KMS-11 (cell line): ENCODE measurements around the gene AKAP13.

Source experiments
- H2AFZ ChIP-seq: fragments of 200-600 bp; sonication (generic); 2 replicates; pipeline ENCODE4 v1.6.1; 2016; ENCODE audit warnings: antibody characterized with exemption, mixed run types, low read depth
- H3K27ac ChIP-seq: fragments of 200-600 bp; sonication (generic); 2 replicates; pipeline ENCODE4 v1.6.1; 2016; ENCODE audit warnings: mild to moderate bottlenecking, mixed run types
- H3K27me3 ChIP-seq: fragments of 200-600 bp; sonication (generic); 2 replicates; pipeline ENCODE4 v1.6.1; 2017; ENCODE audit warnings: mild to moderate bottlenecking, low read depth, mixed run types, moderate library complexity; ENCODE audit not compliant: insufficient read depth
- H3K36me3 ChIP-seq: fragments of 200-600 bp; sonication (generic); 2 replicates; pipeline ENCODE4 v1.6.1; 2017; ENCODE audit warnings: mild to moderate bottlenecking, mixed run types; ENCODE audit not compliant: insufficient read depth
- H3K4me1 ChIP-seq: fragments of 200-600 bp; sonication (generic); 2 replicates; pipeline ENCODE4 v1.6.1; 2016; ENCODE audit warnings: mild to moderate bottlenecking, low read depth, mixed run types; ENCODE audit not compliant: poor library complexity, severe bottlenecking
- H3K4me2 ChIP-seq: fragments of 200-600 bp; sonication (generic); 2 replicates; pipeline ENCODE4 v1.7.0; 2016; ENCODE audit warnings: mild to moderate bottlenecking, mixed run types
- H3K4me3 ChIP-seq: fragments of 200-600 bp; sonication (generic); IDR thresholded peaks from 2 replicates; pipeline ENCODE4 v1.6.1; 2017; ENCODE audit warnings: low read depth, low read length, mixed read lengths; ENCODE audit not compliant: insufficient read depth
- H3K79me2 ChIP-seq: fragments of 200-600 bp; sonication (generic); 2 replicates; pipeline ENCODE4 v1.6.1; 2016; ENCODE audit warnings: low read depth, mixed run types; ENCODE audit not compliant: insufficient read depth
- H3K9ac ChIP-seq: fragments of 200-600 bp; sonication (generic); 2 replicates; pipeline ENCODE4 v1.6.1; 2016; ENCODE audit warnings: mild to moderate bottlenecking, mixed run types
- H4K20me1 ChIP-seq: fragments of 200-600 bp; sonication (generic); 2 replicates; pipeline ENCODE4 v1.6.1; 2016; ENCODE audit warnings: mild to moderate bottlenecking, mixed run types; ENCODE audit not compliant: insufficient read depth
- CTCF ChIP-seq: fragments of 200-600 bp; sonication (generic); conservative IDR thresholded peaks from 2 replicates; pipeline ENCODE4 v1.6.1; 2017; ENCODE audit warnings: low read depth, mild to moderate bottlenecking, antibody characterized with exemption, low read length, moderate library complexity, mixed read lengths

The AKAP13 gene

GRCh38 chr15:85755942-85756341, 375.5 kb downstream of the AKAP13 start:
- Histone ChIP-seq H3K27ac (no peak overlapping the region), H3K36me3 (no peaks in the 10 kb centered on the region), H4K20me1 (no peaks in the 10 kb centered on the region), H3K4me1 (no peaks in the 10 kb centered on the region), H3K4me3 (no peak overlapping the region), H3K9ac (no peak overlapping the region), H3K79me2 (no peaks in the 10 kb centered on the region), H2AFZ (no peak overlapping the region), H3K27me3 (no peaks in the 10 kb centered on the region), H3K4me2 (no peak overlapping the region)
- TF ChIP-seq CTCF: no peak

GRCh38 chr15:85756411-85757072, 376.1 kb downstream of the AKAP13 start:
- Histone ChIP-seq H3K36me3 (no peaks in the 10 kb centered on the region), H3K4me1 (no peaks in the 10 kb centered on the region), H3K4me3 (no peak overlapping the region), H3K9ac (no peak overlapping the region), H3K27me3 (no peaks in the 10 kb centered on the region), H4K20me1 (no peaks in the 10 kb centered on the region), H2AFZ (no peak overlapping the region), H3K79me2 (no peaks in the 10 kb centered on the region), H3K4me2 (no peak overlapping the region), H3K27ac (no peak overlapping the region)
- no peak for TF ChIP-seq CTCF

- Histone ChIP-seq H3K36me3 (no peaks in the 10 kb centered on the region), H3K4me3 (no peak overlapping the region), H3K4me1 (no peaks in the 10 kb centered on the region), H3K27ac (no peak overlapping the region), H3K4me2 (no peak overlapping the region), H3K27me3 (no peaks in the 10 kb centered on the region), H4K20me1 (no peaks in the 10 kb centered on the region), H2AFZ (no peak overlapping the region), H3K9ac (no peak overlapping the region), H3K79me2 (no peaks in the 10 kb centered on the region)
- no peak for TF ChIP-seq CTCF
Measured at GRCh38 chr15:85757073-85757938, 376.9 kb downstream of the AKAP13 start.

- Histone ChIP-seq H3K4me3 (no peak overlapping the region), H2AFZ (no peak overlapping the region), H3K4me2 (no peak overlapping the region), H3K79me2 (no peaks in the 10 kb centered on the region), H3K9ac (no peak overlapping the region), H3K27ac (no peak overlapping the region), H3K4me1 (no peaks in the 10 kb centered on the region), H3K27me3 (no peaks in the 10 kb centered on the region), H4K20me1 (no peaks in the 10 kb centered on the region), H3K36me3 (no peaks in the 10 kb centered on the region)
- TF ChIP-seq CTCF: no peak
Measured at GRCh38 chr15:85757939-85758654, 377.7 kb downstream of the AKAP13 start.
